GM13977 (cell line): ENCODE measurements around the gene LRRC7.

Experiments used
- DNase-seq: peaks from one replicate; pipeline ENCODE4 v3.0.0; 2012; ENCODE audit warnings: low spot score
- in situ Hi-C: fragments of 300-500 bp; cut with MboI; formaldehyde crosslinking; loops from one replicate; pipeline ENCODE4 v1.12.0; 2022; ENCODE audit warnings: low sequenced_read_pairs, low pct_unique_long_range_greater_than_20kb, mixed read lengths, inconsistent platforms; ENCODE audit not compliant: unreplicated experiment
- TF ChIP-seq, protein P1 (sequence below): IDR thresholded peaks from 2 replicates; pipeline ENCODE4 v1.5.1; 2012; ENCODE audit warnings: mild to moderate bottlenecking, control low read depth; ENCODE audit not compliant: insufficient read depth; ENCODE audit errors: extremely low read depth, missing control alignments

Gene LRRC7

DNA sequence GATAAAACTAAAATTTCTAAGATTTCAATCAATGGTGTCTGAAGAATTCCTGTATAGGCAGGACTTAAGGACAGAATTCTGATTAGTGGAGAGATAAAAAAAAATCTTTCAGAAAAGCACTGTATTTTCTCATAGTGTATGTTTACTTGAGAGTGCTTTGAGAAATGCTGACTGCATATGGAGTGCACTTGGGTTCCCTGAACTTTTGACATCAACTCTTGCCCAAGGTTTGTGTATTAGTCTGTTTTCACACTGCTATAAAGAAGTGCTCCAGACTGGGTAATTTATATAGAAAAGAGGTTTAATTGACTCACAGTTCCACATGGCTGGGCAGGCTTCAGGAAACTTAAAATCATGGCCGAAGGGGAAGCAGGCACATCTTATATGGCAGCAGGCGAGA, 362.7 kb downstream of the LRRC7 start:
- no peak for DNase-seq
- TF ChIP-seq, protein P1, sequence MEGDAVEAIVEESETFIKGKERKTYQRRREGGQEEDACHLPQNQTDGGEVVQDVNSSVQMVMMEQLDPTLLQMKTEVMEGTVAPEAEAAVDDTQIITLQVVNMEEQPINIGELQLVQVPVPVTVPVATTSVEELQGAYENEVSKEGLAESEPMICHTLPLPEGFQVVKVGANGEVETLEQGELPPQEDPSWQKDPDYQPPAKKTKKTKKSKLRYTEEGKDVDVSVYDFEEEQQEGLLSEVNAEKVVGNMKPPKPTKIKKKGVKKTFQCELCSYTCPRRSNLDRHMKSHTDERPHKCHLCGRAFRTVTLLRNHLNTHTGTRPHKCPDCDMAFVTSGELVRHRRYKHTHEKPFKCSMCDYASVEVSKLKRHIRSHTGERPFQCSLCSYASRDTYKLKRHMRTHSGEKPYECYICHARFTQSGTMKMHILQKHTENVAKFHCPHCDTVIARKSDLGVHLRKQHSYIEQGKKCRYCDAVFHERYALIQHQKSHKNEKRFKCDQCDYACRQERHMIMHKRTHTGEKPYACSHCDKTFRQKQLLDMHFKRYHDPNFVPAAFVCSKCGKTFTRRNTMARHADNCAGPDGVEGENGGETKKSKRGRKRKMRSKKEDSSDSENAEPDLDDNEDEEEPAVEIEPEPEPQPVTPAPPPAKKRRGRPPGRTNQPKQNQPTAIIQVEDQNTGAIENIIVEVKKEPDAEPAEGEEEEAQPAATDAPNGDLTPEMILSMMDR, result no peak
- in situ Hi-C loops, result no loop called here

DNA sequence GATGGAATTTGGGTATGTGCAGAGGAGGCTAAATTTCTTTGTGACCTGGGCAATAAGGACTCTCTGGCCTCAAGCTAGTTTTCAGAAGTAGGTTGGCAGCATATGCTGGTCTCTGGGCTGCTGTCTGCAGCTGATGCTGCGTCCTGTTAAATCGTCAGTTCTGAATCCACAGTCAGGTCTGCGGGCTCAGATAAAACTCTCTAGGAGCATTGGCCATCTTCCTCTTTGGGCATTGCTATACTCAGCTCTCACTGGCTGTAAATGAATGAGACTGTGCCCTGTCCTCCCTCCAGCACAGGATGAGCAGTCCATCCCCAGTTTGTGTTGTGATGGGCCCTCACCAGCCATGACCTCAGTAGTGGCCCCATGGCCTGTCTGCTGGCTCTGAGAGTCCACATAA, 365.0 kb downstream of the LRRC7 start:
- no peak for DNase-seq
- in situ Hi-C loops, result no loop called here
- TF ChIP-seq, protein P1, result no peak

DNA sequence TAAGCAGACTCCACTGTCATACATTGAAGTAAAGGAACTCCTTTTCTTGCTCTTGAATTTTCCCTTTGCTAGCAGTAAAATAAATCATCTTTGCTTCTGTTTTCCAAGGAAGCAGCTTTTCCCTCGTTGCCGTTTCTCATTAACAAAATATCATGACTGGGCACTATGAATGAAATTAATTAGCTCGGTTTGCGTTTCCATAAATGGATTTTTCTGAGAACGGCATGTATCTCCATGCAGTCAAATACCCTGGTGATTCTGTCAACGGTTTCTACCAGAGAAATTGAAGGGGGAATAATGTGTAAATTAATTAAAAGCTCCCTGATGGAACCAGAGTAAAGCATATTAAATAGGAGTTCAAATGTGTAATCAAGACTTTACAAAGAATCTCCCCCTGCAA, 372.5 kb downstream of the LRRC7 start:
- TF ChIP-seq, protein P1, result no peak
- DNase-seq, result no peak
- in situ Hi-C loops, result no loop called here

DNA sequence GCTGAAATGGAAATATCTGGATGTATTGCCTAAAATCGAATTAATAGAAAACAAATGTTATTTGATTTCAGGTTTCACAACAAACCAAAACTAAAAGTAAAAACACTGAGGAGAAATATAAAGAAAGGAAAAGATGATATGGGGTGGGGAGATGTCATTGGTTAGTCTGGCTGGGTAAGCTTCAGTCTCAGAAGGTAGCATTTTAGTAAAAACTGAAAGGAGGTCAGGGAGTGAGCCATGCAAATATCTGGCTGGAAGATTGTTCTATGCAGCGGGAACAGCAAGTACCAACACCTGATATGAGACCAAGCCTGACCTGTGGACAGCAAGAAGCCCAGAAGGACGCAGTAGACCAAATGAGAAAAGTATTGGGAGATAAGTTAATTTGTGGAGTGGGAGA, 373.1 kb downstream of the LRRC7 start:
- in situ Hi-C loops, result no loop called here
- no peak for DNase-seq
- TF ChIP-seq, protein P1, result no peak

DNA sequence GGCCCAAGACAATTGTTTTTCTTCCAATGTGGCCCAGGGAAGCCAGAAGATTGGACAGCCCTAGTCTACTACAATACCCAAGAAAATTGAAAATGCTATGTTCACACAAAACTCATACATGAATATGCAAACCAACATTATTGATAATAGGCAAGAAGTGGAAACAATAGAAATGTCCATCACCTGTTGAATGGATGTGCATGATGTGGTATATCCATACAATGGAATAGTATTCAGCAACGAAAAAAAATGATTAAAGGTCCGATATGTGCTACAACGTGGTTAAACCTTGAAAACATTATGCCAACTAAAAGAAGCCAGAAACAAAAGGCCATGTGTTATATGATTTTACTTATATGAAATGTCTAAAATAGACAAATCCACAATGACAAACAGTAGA, 375.3 kb downstream of the LRRC7 start:
- DNase-seq, result no peak
- TF ChIP-seq, protein P1, result no peak
- in situ Hi-C loops, result no loop called here

DNA sequence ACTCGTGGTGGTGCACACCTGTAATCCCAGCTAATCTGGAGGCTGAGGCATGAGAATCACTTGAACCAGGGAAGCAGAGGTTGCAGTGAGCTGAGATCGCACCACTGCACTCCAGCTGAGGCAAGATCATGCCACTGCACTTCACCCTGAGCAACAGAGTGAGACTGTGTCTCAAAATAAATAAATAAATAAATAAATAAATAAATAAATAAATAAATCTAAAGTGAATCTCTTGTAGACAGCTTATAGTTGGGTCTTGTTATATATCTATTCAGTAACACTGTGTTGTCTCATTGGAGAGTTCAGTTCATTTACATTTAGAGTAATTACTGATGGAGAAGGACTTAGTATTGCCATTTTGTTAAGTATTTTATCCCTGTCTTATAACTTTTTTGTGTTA, 379.2 kb downstream of the LRRC7 start:
- DNase-seq, result no peak
- in situ Hi-C loops, result no loop called here
- TF ChIP-seq, protein P1, result no peak

DNA sequence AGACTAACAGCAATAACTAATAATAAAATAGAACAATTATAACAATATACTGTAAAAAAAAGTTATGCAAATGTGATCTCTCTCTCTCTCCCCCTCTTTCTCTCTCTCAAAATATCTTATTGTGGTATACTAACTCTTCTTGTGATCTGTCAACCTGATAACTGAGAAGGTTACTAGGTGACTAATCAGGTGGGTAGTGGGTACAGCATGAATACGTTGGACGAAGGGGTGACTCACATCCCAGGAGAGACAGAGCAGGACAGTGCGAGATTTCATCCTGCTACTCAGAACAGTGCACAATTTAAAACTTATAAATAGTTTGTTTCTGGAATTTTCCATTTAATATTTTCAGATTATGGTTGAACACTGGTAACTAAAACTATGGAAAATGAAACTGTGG, 380.1 kb downstream of the LRRC7 start:
- in situ Hi-C loops, result no loop called here
- TF ChIP-seq, protein P1, result no peak

More for the DNA sequence above, 380.1 kb downstream of the LRRC7 start:
- DNase-seq, result no peak
